ENCODE data around the gene CHRNA10.

The CHRNA10 gene

GRCh38 chr11:3635641-3636375 is 35.4 kb downstream of the CHRNA10 start:
- in situ Hi-C loops (cut with MboI; ENCODE audit: low sequenced_read_pairs) = no loop called here

GRCh38 chr11:3632070-3632660 is 39.0 kb downstream of the CHRNA10 start:
- in situ Hi-C loops (cut with MboI; ENCODE audit: low sequenced_read_pairs) = no loop called here

DNA sequence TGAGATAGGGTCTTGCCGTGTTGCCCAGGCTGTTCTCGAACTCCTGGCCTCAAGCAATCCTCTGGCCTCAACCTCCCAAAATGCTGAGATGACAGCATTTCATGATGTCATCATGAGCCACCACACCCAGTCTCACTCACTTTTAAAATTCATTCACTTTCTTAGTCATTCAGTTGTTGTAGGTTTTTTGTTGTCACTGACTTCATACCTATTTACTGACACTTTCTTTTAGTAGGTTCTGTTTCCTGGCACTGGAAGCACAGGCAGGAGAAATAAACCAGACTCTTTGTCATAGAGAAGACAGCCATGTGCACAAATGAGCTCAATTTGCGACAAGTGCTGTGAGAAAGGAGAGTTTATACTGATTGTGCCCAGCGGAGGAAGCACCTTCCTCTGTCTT is 39.9 kb downstream of the CHRNA10 start:
- in situ Hi-C loops (cut with MboI; ENCODE audit: low sequenced_read_pairs) = no loop called here

GRCh38 chr11:3627291-3627690 is 43.9 kb downstream of the CHRNA10 start:
- in situ Hi-C loops (cut with MboI; ENCODE audit: low sequenced_read_pairs) = no loop called here

- in situ Hi-C loops (cut with MboI; ENCODE audit: low sequenced_read_pairs) = no loop called here
These were observed 44.8 kb downstream of the CHRNA10 start for GRCh38 chr11:3626250-3626960.

DNA sequence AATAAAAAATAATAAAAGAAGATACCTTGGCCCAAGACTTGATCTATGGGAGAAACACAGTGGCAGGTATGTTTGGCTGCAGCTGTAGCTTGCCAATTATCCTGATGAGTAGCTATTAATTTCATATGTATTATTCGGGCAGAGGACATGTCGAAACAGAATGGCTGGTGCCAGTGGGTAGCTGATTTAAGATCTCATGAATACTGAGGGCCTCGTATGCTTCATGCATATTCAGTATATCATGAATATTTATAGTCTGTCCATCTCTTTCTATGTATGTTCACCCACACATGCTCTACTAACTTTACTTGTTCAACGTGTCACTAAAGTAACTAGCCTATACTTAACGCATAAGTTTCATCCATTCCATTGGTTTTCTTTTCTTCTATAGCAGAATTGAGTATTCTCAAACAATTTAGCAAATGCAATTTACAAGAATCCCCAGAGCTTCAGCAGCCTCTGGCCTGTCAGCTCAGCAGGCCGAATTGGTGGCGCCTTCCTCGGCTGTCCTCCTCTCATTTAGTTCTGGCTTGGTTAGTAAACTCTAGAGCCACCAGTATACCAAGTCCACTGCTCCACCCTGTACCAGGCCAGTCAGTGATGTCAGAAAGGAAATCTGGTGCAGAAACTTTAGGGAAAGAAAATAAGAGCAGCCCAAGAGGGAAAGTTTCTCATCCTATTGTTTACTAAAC is 47.3 kb downstream of the CHRNA10 start:
- in situ Hi-C loops (cut with MboI; ENCODE audit: low sequenced_read_pairs) = no loop called here

- in situ Hi-C loops (cut with MboI; ENCODE audit: low sequenced_read_pairs) = no loop called here
These were observed 48.1 kb downstream of the CHRNA10 start for GRCh38 chr11:3623121-3623520.

GRCh38 chr11:3622521-3622920 is 48.7 kb downstream of the CHRNA10 start:
- in situ Hi-C loops (cut with MboI; ENCODE audit: low sequenced_read_pairs) = no loop called here

GRCh38 chr11:3617990-3618389 is 53.2 kb downstream of the CHRNA10 start:
- in situ Hi-C loops (cut with MboI; ENCODE audit: low sequenced_read_pairs) = no loop called here

- in situ Hi-C loops (cut with MboI; ENCODE audit: low sequenced_read_pairs) = no loop called here
These were observed 54.3 kb downstream of the CHRNA10 start for GRCh38 chr11:3616721-3617460.

DNA sequence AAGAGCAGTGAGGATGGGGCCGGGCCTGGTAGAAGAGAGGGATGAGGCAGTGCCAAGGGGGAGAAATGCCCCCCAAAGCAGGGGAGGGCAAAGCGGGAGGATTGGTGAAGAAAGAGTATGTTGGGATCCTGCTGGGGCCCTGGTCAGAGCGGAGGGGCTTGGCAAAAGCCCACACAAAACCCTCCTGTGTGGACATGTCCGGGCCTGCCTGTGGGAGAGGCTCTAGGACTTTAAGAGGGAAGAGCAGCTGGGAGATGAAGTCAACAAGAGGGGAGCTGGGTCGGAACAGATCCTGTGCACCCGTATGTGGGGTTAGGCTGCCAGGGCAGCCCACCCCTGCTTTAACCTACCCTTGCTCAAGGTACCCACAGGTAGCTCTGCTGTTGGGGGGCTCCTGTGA is 55.2 kb downstream of the CHRNA10 start:
- in situ Hi-C loops (cut with MboI; ENCODE audit: low sequenced_read_pairs) = no loop called here

Measured in HL-60/S4 treated with phorbol 12-myristate 13-acetate at 8.2 ng/mL for 4 days and 3 days (cell line).